Neural progenitor cell (in vitro differentiated cells): Measurements from ENCODE around the gene PRRG2. TPM values are rescaled to one million over a fixed set of nuclear protein-coding genes. Genes with fewer than 3 reads are reported as not detected.

Experiments
- DNase-seq: peaks from one replicate; pipeline ENCODE4 v3.0.0-alpha.2; 2016; ENCODE audit warnings: low spot score
- H2AFZ ChIP-seq: fragments of 200-600 bp; sonication (generic); replicated peaks from 2 replicates; pipeline ENCODE4 v1.6.1; 2016; ENCODE audit warnings: antibody characterized with exemption
- H3F3A ChIP-seq: fragments of 200-600 bp; sonication (generic); 2 replicates; pipeline ENCODE4 v1.6.1; 2016; ENCODE audit warnings: antibody characterized with exemption, low read depth
- H3K27ac ChIP-seq: fragments of 200-600 bp; sonication (generic); 2 replicates; pipeline ENCODE4 v1.5.1; 2016; ENCODE audit warnings: mild to moderate bottlenecking
- H3K27me3 ChIP-seq: fragments of 200-600 bp; sonication (generic); 2 replicates; pipeline ENCODE4 v1.6.1; 2016; ENCODE audit warnings: mild to moderate bottlenecking, moderate library complexity
- H3K36me3 ChIP-seq: fragments of 200-600 bp; sonication (generic); 2 replicates; pipeline ENCODE4 v1.5.1; 2016
- H3K4me1 ChIP-seq: fragments of 200-600 bp; sonication (generic); 2 replicates; pipeline ENCODE4 v1.6.1; 2016; ENCODE audit warnings: mixed run types
- H3K4me2 ChIP-seq: fragments of 200-600 bp; sonication (generic); 2 replicates; pipeline ENCODE4 v1.6.1; 2016
- H3K4me3 ChIP-seq: fragments of 200-600 bp; sonication (generic); 2 replicates; pipeline ENCODE4 v1.5.1; 2016
- H3K79me2 ChIP-seq: fragments of 200-600 bp; sonication (generic); 2 replicates; pipeline ENCODE4 v1.6.1; 2016; ENCODE audit warnings: low read depth
- H3K9ac ChIP-seq: fragments of 200-600 bp; sonication (generic); 2 replicates; pipeline ENCODE4 v1.6.1; 2016
- H3K9me3 ChIP-seq: fragments of 200-600 bp; sonication (generic); 2 replicates; pipeline ENCODE4 v1.5.1; 2016; ENCODE audit warnings: low read depth
- H4K20me1 ChIP-seq: fragments of 200-600 bp; sonication (generic); 2 replicates; pipeline ENCODE4 v1.6.1; 2016; ENCODE audit warnings: low read depth
- H3K27ac Mint-ChIP-seq: 3 replicates; pipeline ENCODE4 v1.8.0; 2021; ENCODE audit warnings: mixed read lengths
- H3K27me3 Mint-ChIP-seq: 2 replicates; pipeline ENCODE4 v1.8.0; 2022; ENCODE audit warnings: low read depth, mild to moderate bottlenecking, inconsistent platforms, moderate library complexity, mixed read lengths; ENCODE audit not compliant: insufficient read depth
- H3K36me3 Mint-ChIP-seq: 3 replicates; pipeline ENCODE4 v1.8.0; 2021; ENCODE audit warnings: mixed read lengths
- H3K4me1 Mint-ChIP-seq: 3 replicates; pipeline ENCODE4 v1.8.0; 2021; ENCODE audit warnings: mixed read lengths
- H3K4me3 Mint-ChIP-seq: 3 replicates; pipeline ENCODE4 v1.8.0; 2021; ENCODE audit warnings: mild to moderate bottlenecking, moderate library complexity, mixed read lengths
- H3K9me3 Mint-ChIP-seq: 3 replicates; pipeline ENCODE4 v1.8.0; 2020; ENCODE audit warnings: mixed read lengths
- EZH2 ChIP-seq: fragments of 200-600 bp; sonication (generic); IDR thresholded peaks from 2 replicates; pipeline ENCODE4 v1.6.1; 2017; ENCODE audit warnings: antibody characterized with exemption, mild to moderate bottlenecking, moderate library complexity
- EZH2phosphoT487 ChIP-seq: fragments of 200-600 bp; sonication (generic); IDR thresholded peaks from 2 replicates; pipeline ENCODE4 v1.6.1; 2017; ENCODE audit warnings: antibody characterized with exemption
- total RNA-seq: library from RNA; depleted of rRNA; stranded (reverse); fragments of >200 nt; gene quantifications from 2 replicates; pipeline ENCODE4 v1.2.3, GENCODE V29; 2015; ENCODE audit warnings: low replicate concordance
- TF ChIP-seq, protein P1 (sequence below): fragments of 200-600 bp; sonication (generic); IDR thresholded peaks from 2 replicates; pipeline ENCODE4 v1.5.1; 2017; ENCODE audit warnings: antibody characterized with exemption, mild to moderate bottlenecking

Gene PRRG2
- total RNA-seq, 1 donor from 2014 or later, result 0.09 TPM

DNA sequence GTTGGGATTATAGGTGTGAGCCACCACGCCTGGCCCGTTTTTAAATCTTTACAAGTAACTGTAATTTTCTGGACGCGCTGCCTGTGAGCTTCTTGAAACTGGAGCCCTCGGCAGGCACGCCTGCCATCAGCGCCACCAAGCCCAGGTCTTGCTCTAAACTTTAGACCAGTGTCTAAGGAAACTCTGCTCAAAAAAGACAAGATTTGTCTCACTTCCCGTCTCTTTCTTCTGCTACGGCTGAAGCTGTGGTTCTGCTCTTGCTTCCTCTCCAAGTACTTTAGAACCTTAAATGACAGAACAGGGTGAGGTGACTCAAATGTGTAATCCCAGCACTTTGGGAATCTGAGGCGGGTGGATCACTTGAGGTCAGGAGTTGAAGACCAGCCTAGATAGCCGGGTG, 28.4 kb upstream of the PRRG2 start:
- Histone ChIP-seq H2AFZ (no peak overlapping the region), H3K36me3 (no peaks in the 10 kb centered on the region), H3K4me2 (no peak overlapping the region), H3K4me3 (no peak overlapping the region), H3K9me3 (no peaks in the 10 kb centered on the region), H3K27ac (no peak overlapping the region), H3K4me1 (peaks cover 8% of the 10 kb centered on the region), H3K9ac (no peak overlapping the region), H3K79me2 (no peaks in the 10 kb centered on the region), H3F3A (peaks cover 13% of the 10 kb centered on the region), H4K20me1 (peaks cover 11% of the 10 kb centered on the region), H3K27me3 (no peaks in the 10 kb centered on the region)
- TF ChIP-seq EZH2 (no peak), EZH2phosphoT487 (no peak)
- TF ChIP-seq, protein P1, sequence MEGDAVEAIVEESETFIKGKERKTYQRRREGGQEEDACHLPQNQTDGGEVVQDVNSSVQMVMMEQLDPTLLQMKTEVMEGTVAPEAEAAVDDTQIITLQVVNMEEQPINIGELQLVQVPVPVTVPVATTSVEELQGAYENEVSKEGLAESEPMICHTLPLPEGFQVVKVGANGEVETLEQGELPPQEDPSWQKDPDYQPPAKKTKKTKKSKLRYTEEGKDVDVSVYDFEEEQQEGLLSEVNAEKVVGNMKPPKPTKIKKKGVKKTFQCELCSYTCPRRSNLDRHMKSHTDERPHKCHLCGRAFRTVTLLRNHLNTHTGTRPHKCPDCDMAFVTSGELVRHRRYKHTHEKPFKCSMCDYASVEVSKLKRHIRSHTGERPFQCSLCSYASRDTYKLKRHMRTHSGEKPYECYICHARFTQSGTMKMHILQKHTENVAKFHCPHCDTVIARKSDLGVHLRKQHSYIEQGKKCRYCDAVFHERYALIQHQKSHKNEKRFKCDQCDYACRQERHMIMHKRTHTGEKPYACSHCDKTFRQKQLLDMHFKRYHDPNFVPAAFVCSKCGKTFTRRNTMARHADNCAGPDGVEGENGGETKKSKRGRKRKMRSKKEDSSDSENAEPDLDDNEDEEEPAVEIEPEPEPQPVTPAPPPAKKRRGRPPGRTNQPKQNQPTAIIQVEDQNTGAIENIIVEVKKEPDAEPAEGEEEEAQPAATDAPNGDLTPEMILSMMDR, result no peak
- H3K4me1 Mint-ChIP-seq, result peaks cover 11% of the 10 kb centered on the region
- H3K27me3 Mint-ChIP-seq, result no peaks in the 10 kb centered on the region
- H3K36me3 Mint-ChIP-seq, result peaks cover 13% of the 10 kb centered on the region
- DNase-seq, result no peak
- H3K9me3 Mint-ChIP-seq, result no peaks in the 10 kb centered on the region
- no peak overlapping the region for H3K27ac Mint-ChIP-seq
- H3K4me3 Mint-ChIP-seq, result no peak overlapping the region

DNA sequence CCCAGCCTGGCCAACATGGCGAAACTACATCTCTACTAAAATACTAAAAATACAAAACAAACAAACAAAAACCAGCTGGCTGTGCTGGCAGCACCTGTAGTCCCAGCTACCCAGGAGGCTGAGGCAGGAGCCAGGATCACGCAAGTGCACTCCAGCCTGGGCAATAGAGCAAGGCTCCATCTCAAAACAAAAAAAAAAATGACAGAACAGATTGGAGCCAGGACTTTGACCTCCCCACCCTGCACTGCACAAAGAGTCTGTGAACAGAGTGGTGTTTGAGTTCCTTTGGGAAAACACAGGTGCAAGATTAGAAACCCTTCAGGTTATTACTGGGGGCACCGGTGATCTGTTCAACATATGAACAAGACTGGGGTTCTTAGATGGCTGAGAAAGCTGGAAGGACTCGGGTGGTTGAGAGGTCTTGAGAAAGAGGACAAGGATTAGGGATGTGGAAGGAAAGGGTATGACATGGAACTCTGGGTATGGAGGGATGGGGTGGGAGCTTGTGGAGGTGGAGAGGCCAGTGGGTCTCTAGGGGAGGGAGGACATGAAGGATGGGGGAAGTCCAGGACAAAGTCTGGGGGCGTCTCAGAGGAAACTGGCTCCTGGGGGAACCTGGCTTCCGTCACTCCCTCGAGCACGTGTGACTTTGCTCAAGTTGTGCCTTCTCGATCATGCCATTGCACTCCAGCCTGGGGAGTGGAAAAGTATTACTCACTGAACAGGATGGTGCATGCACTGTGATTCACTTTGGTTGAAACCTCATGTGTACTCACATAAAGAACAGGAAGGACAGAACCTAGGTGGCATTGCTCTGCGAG, 27.5 kb upstream of the PRRG2 start:
- Histone ChIP-seq H3K4me2 (no peak overlapping the region), H4K20me1 (peaks cover 13% of the 10 kb centered on the region), H3K27me3 (no peaks in the 10 kb centered on the region), H2AFZ (no peak overlapping the region), H3K79me2 (no peaks in the 10 kb centered on the region), H3K36me3 (no peaks in the 10 kb centered on the region), H3K9me3 (no peaks in the 10 kb centered on the region), H3F3A (peaks cover 16% of the 10 kb centered on the region), H3K9ac (no peak overlapping the region), H3K27ac (no peak overlapping the region), H3K4me1 (peaks cover 8% of the 10 kb centered on the region), H3K4me3 (no peak overlapping the region)
- DNase-seq, result no peak
- no peaks in the 10 kb centered on the region for H3K9me3 Mint-ChIP-seq
- TF ChIP-seq, protein P1, result no peak
- no peak for TF ChIP-seq EZH2phosphoT487
- no peak for TF ChIP-seq EZH2
- peak overlapping the region; percentile 47 for H3K27ac Mint-ChIP-seq
- H3K4me1 Mint-ChIP-seq, result peaks cover 11% of the 10 kb centered on the region
- peak overlapping the region; percentile 59 for H3K4me3 Mint-ChIP-seq
- peaks cover 2% of the 10 kb centered on the region for H3K27me3 Mint-ChIP-seq
- H3K36me3 Mint-ChIP-seq, result peaks cover 13% of the 10 kb centered on the region

DNA sequence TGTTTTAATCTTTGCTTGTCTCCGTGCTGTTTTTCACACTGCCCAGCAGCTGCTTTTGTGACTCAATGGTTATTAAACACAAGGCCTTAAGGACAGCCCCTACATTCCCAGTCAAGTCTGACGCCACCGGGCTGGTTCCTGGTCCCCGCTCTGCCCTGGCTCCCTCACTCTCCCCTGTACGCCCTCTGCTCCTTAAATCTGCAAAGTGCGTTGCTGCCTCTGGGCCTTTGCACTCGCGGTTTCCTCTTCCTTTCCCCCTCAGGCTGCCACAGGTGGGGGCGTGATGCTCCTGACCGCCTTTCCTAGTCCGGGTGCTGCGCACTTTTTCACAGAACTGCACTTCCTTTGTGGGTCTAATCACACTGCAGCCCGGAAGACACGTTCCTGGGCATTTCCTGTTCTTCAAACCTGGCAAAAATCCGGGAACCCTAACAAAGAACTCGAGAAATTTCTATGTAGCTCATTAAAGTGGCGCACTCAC, 26.4 kb upstream of the PRRG2 start:
- Histone ChIP-seq H4K20me1 (peaks cover 13% of the 10 kb centered on the region), H3K9ac (no peak overlapping the region), H3K27me3 (no peaks in the 10 kb centered on the region), H3K4me2 (no peak overlapping the region), H3K9me3 (no peaks in the 10 kb centered on the region), H3K4me1 (peaks cover 8% of the 10 kb centered on the region), H3F3A (peaks cover 14% of the 10 kb centered on the region), H3K27ac (no peak overlapping the region), H2AFZ (no peak overlapping the region), H3K79me2 (no peaks in the 10 kb centered on the region), H3K4me3 (no peak overlapping the region), H3K36me3 (no peaks in the 10 kb centered on the region)
- Mint-ChIP-seq H3K27ac (no peak overlapping the region), H3K36me3 (peaks cover 20% of the 10 kb centered on the region), H3K9me3 (no peaks in the 10 kb centered on the region), H3K4me1 (peaks cover 11% of the 10 kb centered on the region), H3K27me3 (peaks cover 2% of the 10 kb centered on the region), H3K4me3 (peak overlapping the region; percentile 64)
- TF ChIP-seq EZH2 (no peak), EZH2phosphoT487 (no peak)
- TF ChIP-seq, protein P1, result no peak
- no peak for DNase-seq
